HG02763 (cell line): ENCODE measurements around the gene PNISR.
"Not testable (repeated sequence)": the region's sequence is repeated elsewhere in the genome, so short reads cannot be mapped to it uniquely, and the experiment has no call there.

Experiments used
- ATAC-seq: cut with Tn5 transposase; IDR thresholded peaks from one replicate; pipeline ENCODE4 v1.9.1; 2021; ENCODE audit warnings: mild to moderate bottlenecking, moderate library complexity; ENCODE audit not compliant: unreplicated experiment

The PNISR gene, protein sequence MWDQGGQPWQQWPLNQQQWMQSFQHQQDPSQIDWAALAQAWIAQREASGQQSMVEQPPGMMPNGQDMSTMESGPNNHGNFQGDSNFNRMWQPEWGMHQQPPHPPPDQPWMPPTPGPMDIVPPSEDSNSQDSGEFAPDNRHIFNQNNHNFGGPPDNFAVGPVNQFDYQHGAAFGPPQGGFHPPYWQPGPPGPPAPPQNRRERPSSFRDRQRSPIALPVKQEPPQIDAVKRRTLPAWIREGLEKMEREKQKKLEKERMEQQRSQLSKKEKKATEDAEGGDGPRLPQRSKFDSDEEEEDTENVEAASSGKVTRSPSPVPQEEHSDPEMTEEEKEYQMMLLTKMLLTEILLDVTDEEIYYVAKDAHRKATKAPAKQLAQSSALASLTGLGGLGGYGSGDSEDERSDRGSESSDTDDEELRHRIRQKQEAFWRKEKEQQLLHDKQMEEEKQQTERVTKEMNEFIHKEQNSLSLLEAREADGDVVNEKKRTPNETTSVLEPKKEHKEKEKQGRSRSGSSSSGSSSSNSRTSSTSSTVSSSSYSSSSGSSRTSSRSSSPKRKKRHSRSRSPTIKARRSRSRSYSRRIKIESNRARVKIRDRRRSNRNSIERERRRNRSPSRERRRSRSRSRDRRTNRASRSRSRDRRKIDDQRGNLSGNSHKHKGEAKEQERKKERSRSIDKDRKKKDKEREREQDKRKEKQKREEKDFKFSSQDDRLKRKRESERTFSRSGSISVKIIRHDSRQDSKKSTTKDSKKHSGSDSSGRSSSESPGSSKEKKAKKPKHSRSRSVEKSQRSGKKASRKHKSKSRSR

DNA sequence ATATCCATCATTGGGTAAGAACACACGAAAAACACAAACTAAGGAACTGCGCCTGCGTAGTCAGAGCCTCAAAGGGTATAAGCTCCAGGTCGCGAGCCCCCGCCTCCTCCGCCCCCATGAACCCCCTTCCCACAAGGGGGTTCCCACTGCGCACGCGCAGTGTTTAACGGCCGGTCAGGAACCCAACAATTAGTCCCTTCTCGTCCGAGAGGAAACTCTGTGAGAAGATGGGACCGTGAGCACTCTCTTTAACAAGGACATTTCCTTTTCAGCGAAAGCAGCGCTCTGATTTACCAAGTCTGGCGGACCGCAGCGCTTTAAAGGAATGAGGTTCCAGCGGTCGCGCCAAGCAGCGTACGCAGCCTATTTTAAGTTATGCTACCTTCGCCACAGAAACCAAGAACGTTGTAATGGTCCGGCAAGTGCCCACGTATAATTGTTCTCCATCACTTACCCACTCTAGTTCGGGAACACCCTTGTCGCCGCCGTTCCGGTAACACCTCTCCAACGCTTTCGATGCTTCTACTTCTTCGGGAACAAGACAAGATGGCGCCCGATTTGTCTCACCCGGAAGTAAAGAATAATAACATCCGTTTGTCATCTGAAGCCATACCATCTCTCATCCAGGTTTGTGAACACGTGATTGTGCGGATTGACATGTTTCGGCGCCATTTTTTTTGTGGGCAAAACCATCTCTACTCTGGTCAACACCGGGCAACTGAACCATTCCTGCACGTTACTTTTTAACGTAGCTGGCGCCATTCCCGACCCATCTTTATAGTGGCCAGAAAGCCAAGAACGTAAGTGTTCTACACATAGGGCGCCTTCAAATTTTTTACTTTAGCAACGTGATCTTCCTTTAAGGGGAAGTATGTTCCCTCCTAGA, at the start of gene PNISR:
Gene PNISR (minus strand): TSS at position 548 of the 886 bp plus-strand sequence. CDS start 10,649 bp downstream, outside the sequence.
- ATAC-seq, result peak; percentile 84

DNA sequence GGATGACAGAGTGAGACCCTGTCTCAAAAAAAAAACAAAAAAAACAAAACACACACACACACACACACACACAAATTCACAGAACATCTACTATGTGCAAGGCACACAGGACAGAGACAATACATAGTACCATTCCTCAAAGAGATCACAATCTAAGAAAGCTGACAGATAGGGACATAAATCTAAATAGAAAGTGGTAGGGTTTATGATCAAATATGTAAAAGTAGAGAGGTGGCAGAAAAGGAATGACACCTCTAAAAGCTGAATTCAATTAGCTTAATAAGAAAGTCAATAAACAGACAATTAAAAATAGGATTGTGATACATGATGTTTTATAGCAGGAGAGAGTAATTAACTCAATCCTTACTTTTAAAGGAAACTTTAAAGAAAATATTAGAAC, 48.6 kb upstream of the PNISR start:
- no peak for ATAC-seq

DNA sequence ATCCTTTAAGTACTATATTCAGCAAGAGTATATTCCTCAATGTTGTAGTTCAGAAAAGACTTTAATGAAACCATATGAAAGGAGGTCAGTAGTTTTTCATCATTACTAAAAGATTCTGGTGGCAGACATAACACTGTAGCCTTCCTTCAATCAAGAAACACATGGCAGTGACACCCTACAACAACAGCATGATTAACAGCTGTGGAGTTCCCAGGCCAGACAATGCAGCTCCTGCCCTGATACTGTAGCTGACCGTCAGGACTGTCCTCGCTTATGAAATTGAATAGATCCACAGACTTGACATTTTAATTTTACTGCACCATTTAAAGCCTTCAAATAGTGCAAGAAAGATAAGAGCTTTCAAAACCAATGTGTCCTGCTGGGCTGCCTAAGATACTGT, 46.5 kb upstream of the PNISR start:
- no peak for ATAC-seq

DNA sequence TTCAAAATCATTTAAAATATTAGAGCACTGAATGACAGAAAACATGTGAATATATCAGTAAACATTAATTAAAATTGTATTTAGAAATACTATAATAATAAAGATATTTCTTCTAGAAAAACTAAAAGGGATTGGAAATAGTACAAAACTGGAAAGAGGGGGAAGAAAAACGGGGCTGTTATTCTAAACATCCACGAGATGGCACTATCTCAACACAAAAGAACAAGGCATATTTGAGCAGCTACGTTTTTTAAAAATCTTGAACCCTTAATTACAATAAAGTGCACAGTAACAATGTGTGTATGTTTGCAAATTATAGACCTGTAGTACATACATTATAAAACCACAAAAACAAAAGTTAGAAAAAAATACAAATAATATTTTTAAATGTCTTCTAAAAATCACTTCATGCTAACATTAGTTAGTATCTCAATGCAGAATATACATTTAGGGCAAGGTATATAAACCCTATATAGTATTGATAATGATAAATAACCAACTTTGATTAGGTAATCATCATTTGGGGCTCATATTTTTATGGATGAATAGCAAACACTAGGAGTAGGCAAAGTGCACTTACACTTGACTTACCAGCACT, 42.5 kb upstream of the PNISR start:
- ATAC-seq, result no peak

DNA sequence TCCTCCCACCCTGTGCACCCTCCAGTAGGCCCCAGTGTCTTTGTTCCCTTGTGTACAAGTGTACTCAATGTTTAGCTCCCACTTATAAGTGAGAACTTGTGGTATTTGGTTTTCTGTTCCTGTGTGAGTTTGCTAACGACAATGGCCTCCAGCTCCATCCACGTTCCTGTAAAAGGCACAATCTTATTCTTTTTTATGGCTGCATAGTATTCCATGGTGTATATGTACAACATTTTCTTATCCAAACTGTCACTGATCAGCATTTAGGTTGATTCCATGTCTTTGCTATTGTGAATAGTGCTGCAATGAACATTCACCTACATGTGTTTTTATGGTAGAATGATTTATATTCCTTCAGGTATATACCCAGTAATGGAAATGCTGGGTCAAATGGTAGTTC, 34.0 kb upstream of the PNISR start:
- not testable (repeated sequence) for ATAC-seq

DNA sequence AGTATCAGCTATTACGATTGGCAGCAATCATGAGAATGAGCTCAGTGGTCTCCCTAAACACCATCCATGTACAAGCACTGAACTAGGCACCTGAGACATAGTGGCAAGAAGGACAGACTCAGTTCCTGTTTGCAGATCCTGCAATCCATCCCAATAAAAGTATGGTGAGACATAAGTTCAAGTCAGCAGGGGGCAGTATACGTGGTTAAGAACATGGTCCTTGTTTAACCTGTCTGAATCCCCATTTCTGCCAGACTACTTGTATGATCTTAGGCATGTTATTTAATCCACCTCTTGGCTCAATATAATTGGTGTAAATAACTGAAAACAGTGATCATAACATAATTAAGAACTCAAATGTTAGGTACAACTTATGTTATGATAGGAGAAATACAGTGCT, 33.2 kb upstream of the PNISR start:
- no peak for ATAC-seq

DNA sequence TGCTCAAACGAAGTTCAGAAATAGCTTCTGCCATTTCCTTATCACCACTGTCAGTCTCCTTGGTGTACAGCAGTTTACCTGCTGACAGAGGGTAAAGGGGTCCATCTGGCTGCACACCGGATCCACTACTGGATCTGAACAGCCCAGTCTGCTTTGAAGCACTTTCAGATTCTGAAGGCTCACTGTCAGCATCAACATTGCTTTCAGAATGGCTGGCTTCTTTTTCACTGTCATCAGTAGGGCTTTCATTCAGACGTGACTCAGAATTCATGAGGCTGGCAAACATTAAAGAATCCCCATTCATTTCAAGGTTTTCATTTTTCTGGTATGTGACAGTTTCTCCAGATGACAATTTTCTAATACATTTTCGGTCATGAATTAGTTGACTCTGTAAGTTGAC, 21.0 kb upstream of the PNISR start:
- no peak for ATAC-seq

DNA sequence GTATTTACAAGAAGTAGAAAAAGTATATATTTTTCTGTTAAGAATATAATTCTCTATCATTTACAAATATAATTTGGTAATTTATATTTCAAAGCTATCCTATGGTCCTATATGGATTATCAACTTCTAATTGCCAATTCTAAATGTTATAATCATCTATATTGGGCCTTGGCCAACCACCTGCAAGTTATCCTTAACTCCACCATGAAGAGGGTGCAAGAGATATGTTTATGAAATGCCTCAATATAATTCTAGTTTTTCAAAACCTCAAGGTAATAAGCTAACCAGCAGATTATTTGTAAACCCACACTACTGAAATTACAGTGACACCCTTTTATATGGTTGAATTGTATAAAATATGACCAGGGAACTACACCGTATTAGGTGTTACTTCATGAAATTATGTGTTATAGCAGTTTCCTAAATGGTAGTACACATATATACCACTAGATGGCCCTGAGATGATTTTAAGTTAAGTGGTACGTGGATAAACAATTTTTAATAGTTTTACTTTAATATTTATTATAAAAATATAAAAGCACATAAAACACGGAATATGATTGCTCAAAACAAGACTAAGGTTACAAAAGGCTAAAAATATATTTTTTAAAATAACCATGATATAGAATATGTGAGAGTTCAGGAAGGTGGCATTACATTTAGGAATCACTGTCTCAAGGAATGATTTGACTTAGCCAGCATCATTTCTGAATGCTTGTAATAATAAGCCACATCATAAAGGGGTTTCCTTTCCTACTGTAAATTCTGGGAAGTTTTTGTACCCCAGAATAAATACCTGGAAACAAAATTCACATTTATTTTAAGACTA, 9.8 kb upstream of the PNISR start:
- no peak for ATAC-seq

DNA sequence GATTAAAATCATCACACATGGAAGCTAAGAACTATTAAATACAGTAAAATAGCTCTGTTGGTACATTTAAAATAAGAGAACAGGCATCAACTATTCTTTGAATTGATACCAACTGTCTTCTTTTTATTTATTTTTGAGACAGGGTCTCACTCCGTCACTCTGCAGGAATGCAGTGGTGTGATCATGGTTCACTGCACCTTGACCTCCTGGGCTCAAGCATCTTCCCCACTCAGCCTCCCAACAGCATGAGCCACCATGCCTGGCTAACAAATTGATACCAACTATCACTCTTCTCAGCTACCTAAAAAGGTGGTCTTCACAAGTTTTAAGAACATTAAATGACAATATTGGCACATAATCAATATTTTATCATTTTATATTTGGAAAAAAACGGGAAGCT, 7.8 kb upstream of the PNISR start:
- no peak for ATAC-seq

DNA sequence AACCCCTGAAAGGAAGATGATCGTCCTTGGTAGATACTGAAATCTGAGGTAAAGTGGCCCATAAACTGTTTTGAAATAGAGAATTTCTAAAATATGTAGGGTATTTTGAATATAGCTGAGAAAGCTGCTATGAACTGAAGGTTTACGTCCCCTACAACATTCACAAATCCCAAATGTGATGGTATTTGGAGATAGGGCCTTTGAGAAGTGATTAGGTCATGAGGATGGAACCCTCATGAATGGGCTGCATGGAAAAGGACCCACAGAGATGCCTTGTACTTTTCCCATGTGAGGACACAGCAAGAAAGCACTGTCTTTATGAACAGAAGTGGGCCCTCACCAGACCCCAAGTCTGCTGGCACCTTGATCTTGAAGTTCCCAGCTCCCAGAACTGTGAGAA, 6.8 kb upstream of the PNISR start:
- no peak for ATAC-seq

DNA sequence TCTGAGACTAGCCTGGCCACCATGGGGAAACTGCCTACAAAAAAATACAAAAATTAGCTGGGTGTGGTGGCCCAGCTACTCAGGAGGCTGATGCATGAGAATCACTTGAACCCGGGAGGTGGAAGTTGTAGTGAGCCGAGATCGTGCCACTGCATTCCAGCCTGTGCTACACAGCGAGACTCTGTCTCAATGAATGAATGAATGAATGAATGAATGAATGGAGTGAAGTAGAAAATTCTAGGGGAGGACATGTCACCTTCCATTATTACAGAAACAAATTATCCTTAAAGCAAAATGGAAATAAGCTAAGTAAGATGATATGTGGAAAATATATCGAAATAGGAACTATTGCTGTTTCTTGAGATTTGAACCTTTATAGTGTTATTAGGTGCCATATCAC, 2.9 kb upstream of the PNISR start:
- ATAC-seq, result no peak

DNA sequence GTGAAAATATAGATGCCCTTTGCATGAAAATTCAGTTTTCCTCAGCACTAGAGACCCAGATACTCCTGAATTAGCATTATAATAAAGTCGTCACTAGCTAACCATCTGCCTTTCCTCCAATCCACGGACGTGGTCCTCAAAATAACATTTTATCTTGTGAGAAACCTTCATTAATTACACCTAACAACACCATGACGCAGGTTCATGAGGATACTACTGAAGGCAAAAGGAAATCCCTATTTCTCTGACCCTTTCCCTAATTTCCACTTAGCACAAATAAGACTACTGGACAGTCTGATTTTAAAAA, 1.3 kb upstream of the PNISR start:
- ATAC-seq, result no peak

DNA sequence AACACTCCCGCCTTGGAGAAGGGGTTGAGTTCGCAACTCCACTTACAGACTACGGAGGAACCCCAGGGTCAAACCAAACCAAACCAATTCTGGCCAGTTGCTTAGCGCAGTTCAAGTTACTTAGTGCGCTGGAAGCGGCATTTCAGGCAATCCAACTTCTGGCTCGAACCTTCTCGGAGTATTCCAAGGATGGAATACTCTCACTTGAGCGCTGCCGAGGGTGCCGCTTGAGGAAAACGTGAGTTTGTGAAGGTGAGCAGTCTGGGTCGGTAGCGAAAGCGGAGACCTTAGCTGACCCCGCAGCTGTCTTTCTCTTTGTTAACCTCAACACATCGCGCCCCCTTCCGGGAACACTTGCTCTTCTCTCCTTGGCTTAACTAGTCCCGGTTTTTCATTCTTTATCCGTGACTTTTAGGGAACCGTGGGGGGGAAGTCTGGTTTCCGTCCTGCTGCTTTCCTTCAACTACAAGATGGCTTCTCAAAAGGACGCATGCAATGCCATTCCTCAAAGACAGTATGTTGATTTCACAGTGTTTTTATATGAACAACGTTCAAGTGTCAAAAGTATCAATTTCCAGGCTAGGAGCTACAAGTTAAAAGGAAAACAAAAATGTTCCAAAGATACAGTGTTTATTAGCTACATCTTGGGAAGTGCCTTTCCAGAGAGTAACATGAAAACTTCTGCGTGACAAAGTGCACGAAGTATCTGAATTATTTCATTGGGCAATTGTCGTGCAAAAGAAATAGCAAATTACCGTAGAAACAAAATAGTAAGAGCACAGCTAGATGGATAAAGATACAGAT, 741 bp upstream of the PNISR start:
- ATAC-seq, result peak; percentile 49

DNA sequence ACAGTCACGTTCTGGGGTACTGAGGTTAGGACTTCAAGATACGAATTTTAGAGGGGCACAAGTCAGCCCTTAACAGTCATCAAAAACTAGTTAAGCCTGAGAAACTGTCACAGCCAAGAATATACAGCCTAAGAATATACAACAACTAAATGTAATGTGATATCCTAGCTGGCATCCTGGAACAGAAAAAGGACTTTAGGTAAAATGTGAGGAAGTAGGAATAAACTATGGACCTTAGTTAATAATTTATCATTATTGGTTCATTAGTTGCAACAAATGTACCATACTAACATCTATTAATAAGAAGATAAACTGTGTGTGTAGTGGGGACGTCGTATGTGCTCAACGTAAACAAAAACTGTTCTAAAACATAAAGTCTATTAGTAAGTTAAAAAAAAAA, 1.1 kb downstream of the PNISR start:
- ATAC-seq, result no peak

DNA sequence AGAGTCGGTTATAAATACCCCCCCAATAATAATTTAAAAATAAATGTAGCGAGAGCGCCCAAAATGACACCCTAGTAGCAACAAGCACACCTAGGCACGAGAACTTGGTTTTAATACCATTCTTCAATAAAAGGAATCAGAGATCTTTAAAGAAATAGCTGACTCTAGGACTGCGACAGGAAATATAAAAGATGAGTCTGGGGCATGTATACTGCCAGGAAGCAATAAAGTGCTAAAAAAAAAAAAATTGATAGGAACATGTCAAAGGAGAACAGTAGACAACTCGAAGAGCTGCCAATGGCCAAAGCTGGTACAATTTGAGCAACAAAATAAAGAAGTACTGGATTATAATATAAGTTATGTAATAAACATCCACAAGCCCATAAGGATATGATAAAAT, 2.2 kb downstream of the PNISR start:
- no peak for ATAC-seq

DNA sequence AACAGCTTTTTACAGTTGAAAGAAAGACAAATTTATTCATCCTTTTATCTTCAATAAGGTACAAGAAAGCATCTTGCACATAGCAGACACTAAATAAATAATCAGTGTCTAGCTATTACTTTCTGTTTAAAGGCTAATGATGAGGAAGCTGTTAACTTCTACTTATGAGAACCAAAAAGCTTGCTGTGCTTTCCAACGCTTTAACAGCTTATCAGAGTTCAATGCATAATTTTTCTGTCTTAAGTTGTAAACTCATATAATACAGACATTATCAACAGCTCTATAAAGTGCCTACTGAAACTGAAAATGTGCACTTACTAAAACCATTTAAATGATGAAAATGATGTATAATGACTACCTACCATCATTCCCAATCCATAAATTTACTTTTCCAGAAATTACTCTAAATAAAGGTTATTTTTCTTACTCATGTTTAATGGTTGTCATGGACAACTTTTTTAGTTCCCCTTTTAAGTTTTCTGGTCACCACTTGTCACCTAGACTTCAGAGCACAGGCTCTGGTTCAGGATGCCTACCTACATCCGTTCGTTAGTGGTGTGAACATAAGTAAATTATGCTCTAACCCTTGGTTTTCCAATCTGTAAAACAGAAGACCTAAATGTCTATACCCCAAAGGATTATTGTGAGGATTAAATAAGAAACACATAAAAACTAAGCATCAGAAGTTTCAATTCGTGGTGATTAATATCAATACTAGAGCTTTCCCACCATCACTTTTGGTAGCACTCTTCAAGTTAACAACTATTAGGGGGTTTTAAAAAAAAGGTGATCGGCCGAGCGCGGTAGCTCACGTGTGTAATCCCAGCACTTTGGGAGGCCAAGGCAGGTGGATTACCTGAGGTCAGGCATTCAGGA, 8.0 kb downstream of the PNISR start:
- peak; percentile 70 for ATAC-seq

DNA sequence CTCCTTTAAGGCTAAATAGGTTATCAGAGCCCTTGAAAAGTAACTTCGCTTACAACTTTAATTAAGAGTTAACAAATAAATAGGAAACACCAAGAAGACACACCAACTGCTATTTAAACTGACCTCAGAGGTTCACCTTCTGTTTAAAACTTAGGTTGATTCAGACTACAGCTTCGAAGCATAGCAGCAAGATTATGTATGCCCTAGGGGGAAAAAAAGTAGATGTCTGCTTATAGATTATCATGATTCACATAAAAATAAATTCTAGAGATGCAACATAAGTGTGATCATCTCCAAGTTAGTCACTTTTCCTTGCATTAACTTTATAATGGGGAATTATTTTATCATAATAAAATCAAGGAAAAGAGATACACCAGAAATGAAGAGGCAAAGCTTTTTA, 8.9 kb downstream of the PNISR start:
- no peak for ATAC-seq

DNA sequence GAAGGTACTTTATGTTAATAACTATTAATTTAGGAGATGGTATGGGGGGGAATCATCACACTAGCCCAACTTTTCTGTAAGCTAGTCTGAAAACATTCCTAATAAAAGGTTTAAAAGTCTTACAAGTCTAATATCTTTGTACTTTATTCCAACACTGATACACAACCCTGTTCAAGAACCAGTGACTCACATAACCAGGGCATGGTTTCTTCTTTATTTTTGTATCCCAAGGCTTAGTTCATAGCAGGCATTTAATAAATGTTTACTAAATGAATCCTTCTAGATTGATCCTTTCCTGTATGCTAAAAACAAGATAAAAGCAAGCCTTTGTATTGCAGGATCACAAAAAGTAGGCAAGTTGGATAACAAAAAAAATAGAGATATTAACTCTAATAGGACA, 9.7 kb downstream of the PNISR start:
- ATAC-seq, result no peak
